ENCODE results near the gene UBL3.

GRCh38 chr13:29786698-29787097 lies 63.7 kb downstream of the UBL3 start:
- TF ChIP-seq PBX3 (IDR thresholded peaks at IDR 0.05; ENCODE audit: insufficient replicate concordance, low read depth, low read length) (no peak), CTCF (IDR thresholded peaks at IDR 0.05 in 2 of 3, conservative IDR thresholded peaks at IDR 0.05 in 1 of 3; ENCODE audit: control insufficient read depth in 2 of 3, extremely low read depth in 1 of 3, insufficient read depth in 1 of 3, low read depth in 3 of 3, low read length in 3 of 3) (no peak)
